Heart left ventricle (tissue), 16 donors: ENCODE results near the gene MRPS35. TPM values are rescaled to one million over a fixed set of nuclear protein-coding genes. Genes with fewer than 3 reads are reported as not detected.

ENCODE experiments used
- ATAC-seq, 4 donors: fragments of 200-7000 bp; cut with Tn5 transposase; one replicate each; pipeline ENCODE4 v1.9.1; 2020 to 2022; ENCODE audit warnings: moderate library complexity in 4 of 4, mild to moderate bottlenecking in 3 of 4, moderate number of reproducible peaks in 1 of 4
- DNase-seq, 5 donors: peaks; one replicate each; pipeline ENCODE4 v3.0.0-alpha.2; 2020
- H3K27ac ChIP-seq, 12 donors: fragments of 200-600 bp; sonication (generic) in 4 of 12; one replicate each; pipeline versions ENCODE4 v1.5.0 to v1.8.0; 2016 to 2022; ENCODE audit warnings: mild to moderate bottlenecking in 2 of 12
- H3K27me3 ChIP-seq, 9 donors: fragments of 200-600 bp; sonication (generic) in 2 of 9; one replicate each; pipeline versions ENCODE4 v1.5.1 to v1.8.0; 2016 to 2022; ENCODE audit warnings: mild to moderate bottlenecking in 3 of 9
- H3K36me3 ChIP-seq, 9 donors: fragments of 200-600 bp; sonication (generic) in 2 of 9; one replicate each; pipeline versions ENCODE4 v1.5.0 to v1.8.0; 2018 to 2022; ENCODE audit warnings: mild to moderate bottlenecking in 2 of 9
- H3K4me1 ChIP-seq, 12 donors: fragments of 200-600 bp; sonication (generic) in 4 of 12; one replicate each; pipeline versions ENCODE4 v1.5.0 to v1.8.0; 2016 to 2022; ENCODE audit warnings: mild to moderate bottlenecking in 3 of 12
- H3K4me3 ChIP-seq, 12 donors: fragments of 200-600 bp; sonication (generic) in 4 of 12; one replicate each; pipeline versions ENCODE4 v1.5.0 to v1.8.0; 2017 to 2022; ENCODE audit warnings: mild to moderate bottlenecking in 9 of 12, moderate library complexity in 4 of 12
- H3K9me3 ChIP-seq, 12 donors: fragments of 200-600 bp; sonication (generic) in 4 of 12; one replicate each; pipeline versions ENCODE4 v1.5.0 to v1.8.0; 2016 to 2022; ENCODE audit warnings: mild to moderate bottlenecking in 1 of 12
- CTCF ChIP-seq, 12 donors: fragments of 200-600 bp; sonication (generic) in 4 of 12; IDR thresholded peaks; one replicate each; pipeline versions ENCODE4 v1.5.0 to v1.8.0; 2018 to 2022; ENCODE audit warnings: antibody characterized with exemption in 12 of 12, mild to moderate bottlenecking in 5 of 12
- POLR2A ChIP-seq, 2 donors: fragments of 450-650 bp; IDR thresholded peaks; one replicate each; pipeline ENCODE4 v1.6.1; 2017; ENCODE audit warnings: antibody characterized with exemption in 2 of 2, mild to moderate bottlenecking in 2 of 2, moderate library complexity in 2 of 2
- WGBS, 4 donors: extraction: QIAGEN DNeasy Blood & Tissue Kit in 2 of 4; methylation state at CpG; one replicate each; pipeline versions ENCODE4 v1.1.5 to v1.1.7; 2013 to 2018; 5-methylcytosine and 5-hydroxymethylcytosine counted together
- intact Hi-C, 10 donors: fragments of 100-400 bp; cut with DNase I; formaldehyde crosslinking; loops; one replicate each; pipeline versions ENCODE4 v1.11.1 to v1.14.2; 2022
- polyA plus RNA-seq, 2 donors: library from polyadenylated mRNA; stranded (reverse); fragments of 200-250 nt; gene quantifications; one replicate each; pipeline ENCODE4 v1.2.3, GENCODE V29; 2013
- total RNA-seq, 9 donors: library from RNA; depleted of rRNA in 2 of 9; stranded (reverse); fragments of >200 nt in 2 of 9; fragmentation: NEBNext Ultra II Directional in 3 of 9; extraction: Animal tissue kit (Norgen Biotek cat#: 25700) in 3 of 9; gene quantifications; one replicate each; pipeline versions ENCODE4 v1.1.0 to v1.2.4, GENCODE V29; 2016 to 2023
- donor health status: ischemic (EF 13 %, LVEDD 7.1; RV severe dilation, severe dysfunction).
- donor health status: healthy with polysubstance abuse.
- donor health status: DM: no; HTN: yes; CAD: no.
- donor health status: DM: no; HTN: no; CAD: no.
- donor health status: ischemic (EF 25% LVEDD 6.9; RV normal size, moderate dysfunction).
- donor health status: ischemic (EF 25% LVEDD 5.7; RV mildly dilated, moderate dysfunction).
- donor health status: healthy.
- donor health status: DM: yes; HTN: yes; CAD: no.
- donor health status: ischemic (EF 35%, LVEDD 5.7; RV mildly dilated, moderate dysfunction).
- donor health status: nonischemic (EF 11% LVEDD 7.7; RV severe dilation, severe dysfunction).
- donor health status: DM: yes; HTN: yes; CAD: no.
- donor health status: PGD.
- donor health status: ischemic (EF 29% LVEDD 5.4; RV normal size, mild dysfunction).
- donor health status: nonischemic (EF 23%, LVEDD 6.1; RV moderate dilation, normal function).

MRPS35 gene
- total and polyA plus RNA-seq, 11 donors, result 39.8 to 94.1 (median 59.6) TPM

GRCh38 chr12:27778206-27778605, 67.6 kb downstream of the MRPS35 start:
- intact Hi-C loops, result no loop called here
- TF ChIP-seq CTCF (IDR thresholded peaks at IDR 0.05) (no peak), POLR2A (IDR thresholded peaks at IDR 0.05) (no peak)
- H3K4me3 ChIP-seq, result no peak overlapping the region
- WGBS, 4 donors, result 59 to 63% (median 61%) methylated on average over 1 of the region's 1 CpG
- no peaks in the 10 kb centered on the region for H3K9me3 ChIP-seq
- ATAC-seq, result no peak
- DNase-seq, result no peak
- no peak overlapping the region for H3K27ac ChIP-seq
- H3K36me3 ChIP-seq, result peaks cover 0 to 10% (median 0%) of the 10 kb centered on the region in 9 donors
- H3K4me1 ChIP-seq, result peaks cover 0 to 33% (median 21%) of the 10 kb centered on the region in 12 donors
- no peaks in the 10 kb centered on the region for H3K27me3 ChIP-seq

- Histone ChIP-seq H3K36me3 (peaks cover 0 to 10% (median 0%) of the 10 kb centered on the region in 9 donors), H3K27me3 (no peaks in the 10 kb centered on the region), H3K27ac (peak overlapping the region; percentile 75 to 93 (median 88)), H3K9me3 (no peaks in the 10 kb centered on the region), H3K4me1 (peaks cover 0 to 35% (median 21%) of the 10 kb centered on the region in 12 donors), H3K4me3 (peak overlapping the region; percentile 72 to 94 (median 84))
- ATAC-seq (no peak), DNase-seq (peak in 2 of 5 donors; percentile 16 to 20)
- 2 to 8% (median 4%) methylated on average over 23 to 36 of the region's 36 CpGs for WGBS, 4 donors
- intact Hi-C loops, result no loop called here
- TF ChIP-seq POLR2A (IDR thresholded peaks at IDR 0.05) (no peak), CTCF (IDR thresholded peaks at IDR 0.05) (no peak)
Measured at GRCh38 chr12:27779416-27779919, 68.8 kb downstream of the MRPS35 start.

- H3K27ac ChIP-seq, result peak within 1 kb of the TSS; percentile 75 to 93 (median 88)
- H3K4me1 ChIP-seq, result peaks cover 0 to 35% (median 21%) of the 10 kb centered on the region in 12 donors
- peaks cover 0 to 10% (median 0%) of the 10 kb centered on the region in 9 donors for H3K36me3 ChIP-seq
- ATAC-seq (peak; percentile 70 to 96 (median 91)), DNase-seq (peak; percentile 79 to 89 (median 84))
- intact Hi-C loops, result loop anchor here in 2 of 10 donors (5.0 to 10.0 kb wide), 2 partner anchors 55 to 68 kb away; partner anchors contain the start of gene MRPS35 (in 1 of the 2)
- H3K4me3 ChIP-seq, result peak within 1 kb of the TSS; percentile 72 to 94 (median 84)
- no peaks in the 10 kb centered on the region for H3K9me3 ChIP-seq
- peak in 1 of 2 donors; percentile 30 for TF ChIP-seq POLR2A (IDR thresholded peaks at IDR 0.05)
- peak in 3 of 12 donors; percentile 8 to 21 (median 21) for TF ChIP-seq CTCF (IDR thresholded peaks at IDR 0.05)
- H3K27me3 ChIP-seq, result no peaks in the 10 kb centered on the region
- 0% methylated on average over 16 to 92 of the region's 92 CpGs for WGBS, 4 donors
Measured at GRCh38 chr12:27779920-27780611, 69.4 kb downstream of the MRPS35 start, which contains the start of the genes KLHL42 and MANSC4. Gene KLHL42 (plus strand): TSS chr12:27780233. CDS start chr12:27780331, 98 bp downstream. Gene MANSC4 (minus strand): TSS chr12:27780236. CDS start chr12:27771276, 8,960 bp downstream.
